Stimulated activated CD8-positive, alpha-beta memory T cell treated with anti-CD3 and anti-CD28 coated beads, Interleukin-4, amount 100 ng/mL, for 48 hours (primary cell): Measurements from ENCODE around the gene PFKFB1.

ENCODE experiments used
- DNase-seq: peaks from one replicate; pipeline ENCODE4 v3.0.0-alpha.2; 2020

Gene PFKFB1

GRCh38 chrX:54921427-54922021, 72.5 kb downstream of the PFKFB1 start:
- DNase-seq: peak; percentile 72

- DNase-seq: peak; percentile 25
Measured at GRCh38 chrX:54920610-54921426, 73.2 kb downstream of the PFKFB1 start, which contains the start of gene TRO. TRO (plus strand) TSS chrX:54920824; CDS start chrX:54922247, 1,423 bp downstream.

DNA sequence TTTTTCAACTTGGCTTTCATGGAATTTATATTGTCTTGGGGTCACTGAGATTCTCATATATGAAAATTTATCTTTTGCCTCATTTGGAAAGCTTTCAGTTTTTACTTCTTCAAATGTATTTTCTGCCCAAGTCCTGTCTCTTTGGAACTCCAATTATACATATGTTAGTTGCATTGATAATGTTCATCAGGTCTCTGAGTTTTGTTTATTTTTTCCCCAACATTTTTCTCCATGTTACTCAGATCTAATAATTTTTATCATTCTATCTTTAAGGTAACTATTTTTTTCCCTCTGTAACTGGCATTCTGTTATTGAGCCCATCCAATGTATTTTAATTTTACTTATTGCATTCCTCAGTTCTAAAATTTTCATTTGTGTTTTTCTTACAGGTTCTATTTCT, 84.0 kb downstream of the PFKFB1 start:
- no peak for DNase-seq

DNA sequence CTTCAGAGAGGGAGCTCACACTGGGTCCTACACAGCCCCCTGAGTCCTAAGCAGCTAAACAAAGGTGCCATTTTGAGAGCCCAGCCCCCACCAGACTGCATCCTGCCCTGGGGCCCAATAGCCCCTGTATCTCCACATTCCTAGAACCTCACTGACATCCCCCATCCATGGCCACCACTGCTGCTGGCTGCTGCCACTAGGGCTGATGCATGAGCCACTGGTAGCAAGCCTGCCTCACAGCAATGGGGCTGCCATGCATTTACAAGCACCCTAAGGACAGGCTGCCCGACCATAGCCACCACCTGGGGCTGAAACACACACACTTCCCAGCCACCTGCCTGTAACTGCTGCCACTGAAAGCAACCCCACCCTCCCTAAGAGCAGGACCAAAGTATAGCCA, 99.8 kb downstream of the PFKFB1 start:
- DNase-seq: no peak

DNA sequence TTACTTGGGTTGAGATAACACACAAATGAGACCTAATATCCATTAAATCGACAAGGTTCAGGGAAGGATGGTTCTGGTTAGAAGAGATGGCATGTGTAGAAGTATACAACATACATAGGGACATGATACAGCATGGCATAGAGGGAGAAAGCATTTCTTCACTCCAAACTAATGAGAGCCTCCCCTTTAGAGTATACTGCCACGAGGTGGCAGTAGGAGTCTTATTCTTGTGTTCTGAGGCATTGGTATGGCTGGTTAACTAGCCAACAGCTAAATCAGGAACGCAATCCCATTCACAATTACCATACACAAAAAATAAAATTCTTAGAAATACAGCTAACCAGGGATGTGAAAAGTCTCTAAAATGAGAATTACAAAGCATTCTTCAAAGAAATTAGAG, 102.4 kb downstream of the PFKFB1 start:
- peak; percentile 28 for DNase-seq

DNA sequence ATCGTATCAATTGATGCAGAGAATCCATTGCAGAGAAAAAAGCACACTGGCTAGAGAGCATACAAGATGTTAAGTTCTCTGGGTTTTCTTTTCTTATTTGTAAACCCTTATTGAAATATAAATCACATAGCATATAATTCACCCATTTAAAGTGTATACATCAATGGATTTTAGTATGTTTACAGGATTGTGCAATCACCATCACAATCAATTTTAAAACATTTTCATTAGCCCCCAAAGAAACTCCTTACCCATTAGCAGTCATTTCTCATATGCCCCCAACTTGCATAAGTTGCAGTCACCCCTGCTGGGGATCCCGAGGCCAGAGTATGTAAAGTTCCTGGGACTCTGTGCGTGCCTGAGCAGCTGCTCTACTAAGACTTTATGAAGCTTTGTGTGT, 108.2 kb downstream of the PFKFB1 start:
- no peak for DNase-seq
